Muscle layer of duodenum (tissue), 2 donors: ENCODE results near the gene COL24A1.
"Not testable (repeated sequence)": the region's sequence is repeated elsewhere in the genome, so short reads cannot be mapped to it uniquely, and the experiment has no call there.

Source experiments
- H3K27ac ChIP-seq: one replicate; pipeline ENCODE4 v1.7.0; 2013; ENCODE audit warnings: mild to moderate bottlenecking, low read length
- H3K27me3 ChIP-seq: one replicate; pipeline ENCODE4 v1.7.0; 2013; ENCODE audit warnings: low read depth, mild to moderate bottlenecking, control low read depth, low read length
- H3K36me3 ChIP-seq, 2 donors: one replicate each; pipeline ENCODE4 v1.7.0; 2013; ENCODE audit warnings: low read length in 2 of 2, control low read depth in 1 of 2, mild to moderate bottlenecking in 1 of 2; ENCODE audit not compliant: insufficient read depth in 2 of 2, control insufficient read depth in 1 of 2
- H3K4me1 ChIP-seq, 2 donors: one replicate each; pipeline ENCODE4 v1.7.0; 2013; ENCODE audit warnings: low read length in 2 of 2, mild to moderate bottlenecking in 2 of 2, control low read depth in 1 of 2, moderate library complexity in 1 of 2; ENCODE audit not compliant: insufficient read depth in 2 of 2, control insufficient read depth in 1 of 2
- H3K4me3 ChIP-seq, 2 donors: one replicate each; pipeline ENCODE4 v1.7.0; 2013; ENCODE audit warnings: low read length in 2 of 2, low read depth in 1 of 2, mild to moderate bottlenecking in 1 of 2
- H3K9me3 ChIP-seq, 2 donors: one replicate each; pipeline ENCODE4 v1.7.0; 2013; ENCODE audit warnings: low read length in 2 of 2, control low read depth in 1 of 2, mild to moderate bottlenecking in 1 of 2; ENCODE audit not compliant: control insufficient read depth in 1 of 2
- donor health status: healthy.

COL24A1 gene

DNA sequence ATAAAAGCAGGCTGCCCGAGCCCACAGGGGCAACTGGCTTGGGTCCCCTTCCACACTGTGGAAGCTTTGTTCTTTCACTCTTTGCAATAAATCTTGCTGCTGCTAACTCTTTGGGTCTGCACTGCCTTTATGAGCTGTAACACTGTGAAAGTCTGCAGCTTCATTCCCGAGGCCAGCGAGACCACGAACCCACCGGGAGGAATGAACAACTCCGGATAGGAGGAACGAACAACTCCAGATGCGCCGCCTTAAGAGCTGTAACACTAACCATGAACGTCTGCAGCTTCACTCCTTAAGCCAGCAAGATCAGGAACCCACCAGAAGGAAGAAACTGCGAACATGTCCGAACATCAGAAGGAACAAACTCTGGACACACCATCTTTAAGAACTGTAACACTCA lies 45.0 kb downstream of the COL24A1 start:
- H3K36me3 ChIP-seq, H3K4me3 ChIP-seq, H3K9me3 ChIP-seq, H3K27me3 ChIP-seq, H3K27ac ChIP-seq, H3K4me1 ChIP-seq: not testable (repeated sequence)

DNA sequence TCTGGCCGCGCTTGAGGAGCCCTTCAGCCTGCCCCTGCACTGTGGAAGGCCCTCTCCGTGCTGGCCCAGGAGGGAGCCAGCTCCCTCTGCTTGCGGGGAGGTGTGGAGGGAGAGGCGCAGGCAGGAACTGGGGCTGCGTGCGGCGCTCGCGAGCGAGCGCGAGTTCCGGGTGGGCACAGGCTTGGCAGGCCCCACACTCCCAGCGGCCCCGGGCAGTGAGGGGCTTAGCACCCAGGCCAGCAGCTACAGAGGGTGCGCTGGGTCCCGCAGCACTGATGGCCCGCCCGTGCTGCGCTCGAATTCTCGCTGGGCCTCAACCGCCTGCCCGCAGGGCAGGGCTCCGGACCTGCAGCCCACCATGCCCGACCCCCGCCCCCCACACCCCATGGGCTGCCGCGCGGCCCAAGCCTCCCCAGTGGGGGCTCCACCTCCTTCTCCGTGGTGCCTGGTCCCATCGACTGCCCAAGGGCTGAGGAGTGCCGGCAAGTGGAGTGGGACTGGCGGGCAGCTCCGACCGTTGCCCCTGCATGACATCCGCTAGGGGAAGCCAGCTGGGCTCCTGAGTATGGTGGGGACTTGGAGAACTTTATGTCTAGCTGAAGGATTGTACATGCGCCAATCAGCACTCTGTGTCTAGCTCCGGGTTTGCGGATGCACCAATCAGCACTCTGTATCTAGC lies 46.0 kb downstream of the COL24A1 start:
- Histone ChIP-seq H3K27me3 (no peaks in the 10 kb centered on the region), H3K36me3 (peaks cover 0 to 5% of the 10 kb centered on the region in 2 donors), H3K4me1 (peaks cover 0 to 8% of the 10 kb centered on the region in 2 donors), H3K27ac (no peak overlapping the region), H3K4me3 (no peak overlapping the region), H3K9me3 (no peaks in the 10 kb centered on the region)

DNA sequence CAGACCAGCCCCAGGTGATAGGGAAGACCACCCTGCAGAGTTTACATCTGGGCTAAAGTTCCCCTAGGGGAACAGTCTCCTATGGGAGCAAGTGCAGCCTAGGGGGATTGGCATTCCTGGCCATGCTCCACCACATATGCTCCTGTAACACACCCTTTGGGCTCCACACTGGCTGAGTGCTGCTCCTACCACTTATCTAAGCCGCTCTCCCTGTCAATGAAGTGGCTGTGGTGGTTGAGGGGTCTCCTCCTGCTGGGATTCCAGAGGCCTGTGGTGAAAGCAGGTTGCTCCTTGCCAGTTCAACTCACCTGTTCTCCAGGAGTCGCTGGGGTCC lies 51.1 kb downstream of the COL24A1 start:
- no peaks in the 10 kb centered on the region for H3K9me3 ChIP-seq
- no peaks in the 10 kb centered on the region for H3K27me3 ChIP-seq
- H3K36me3 ChIP-seq = peaks cover 0 to 5% of the 10 kb centered on the region in 2 donors
- H3K4me3 ChIP-seq = no peak overlapping the region
- no peak overlapping the region for H3K27ac ChIP-seq
- H3K4me1 ChIP-seq = no peaks in the 10 kb centered on the region

DNA sequence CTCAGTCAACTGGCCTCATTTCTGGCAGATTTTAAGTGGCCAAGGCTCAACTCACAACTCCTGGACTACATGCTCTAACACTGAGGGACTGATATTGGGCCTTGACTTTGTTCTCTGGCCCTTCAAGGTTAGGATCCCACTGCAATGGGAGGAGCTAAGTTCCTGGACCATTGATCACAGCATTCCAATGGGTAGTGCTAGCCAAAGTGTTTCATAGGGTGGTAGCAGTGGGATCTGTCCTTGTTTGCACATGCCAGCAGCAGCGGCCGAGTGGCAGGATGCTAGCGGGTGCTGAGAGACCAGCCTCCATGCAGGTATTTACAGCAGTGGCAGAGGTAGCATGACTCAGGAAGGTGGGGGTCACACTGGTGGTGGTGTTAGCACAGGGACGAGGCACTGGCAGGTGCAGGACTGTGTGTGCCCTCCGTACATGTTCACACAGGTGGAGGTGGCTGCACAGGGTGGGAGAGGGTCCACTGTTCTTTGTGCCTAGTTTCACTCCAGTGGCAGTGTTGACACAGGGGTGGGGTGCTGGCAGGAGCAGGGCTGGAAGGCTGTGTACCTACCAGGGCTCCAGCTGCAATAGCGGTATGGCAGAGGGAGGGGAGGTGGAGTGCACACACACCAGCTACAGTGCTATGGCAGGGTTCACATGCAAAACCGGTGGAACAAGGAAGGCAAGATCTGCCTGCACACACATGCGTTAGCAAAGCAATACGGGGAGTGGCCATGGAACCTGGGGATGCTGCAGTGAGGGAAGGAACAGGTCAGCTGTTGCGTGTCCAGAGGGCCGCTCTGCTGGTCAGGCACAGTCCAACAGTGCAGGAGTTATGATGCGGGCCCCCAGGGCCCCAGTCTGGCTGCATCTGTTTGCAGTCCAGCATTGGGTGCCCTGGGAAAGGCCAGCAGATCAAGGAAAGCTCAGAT lies 51.7 kb downstream of the COL24A1 start:
- no peaks in the 10 kb centered on the region for H3K9me3 ChIP-seq
- H3K27ac ChIP-seq = no peak overlapping the region
- peaks cover 0 to 5% of the 10 kb centered on the region in 2 donors for H3K36me3 ChIP-seq
- H3K27me3 ChIP-seq = no peaks in the 10 kb centered on the region
- H3K4me1 ChIP-seq = no peaks in the 10 kb centered on the region
- H3K4me3 ChIP-seq = no peak overlapping the region

DNA sequence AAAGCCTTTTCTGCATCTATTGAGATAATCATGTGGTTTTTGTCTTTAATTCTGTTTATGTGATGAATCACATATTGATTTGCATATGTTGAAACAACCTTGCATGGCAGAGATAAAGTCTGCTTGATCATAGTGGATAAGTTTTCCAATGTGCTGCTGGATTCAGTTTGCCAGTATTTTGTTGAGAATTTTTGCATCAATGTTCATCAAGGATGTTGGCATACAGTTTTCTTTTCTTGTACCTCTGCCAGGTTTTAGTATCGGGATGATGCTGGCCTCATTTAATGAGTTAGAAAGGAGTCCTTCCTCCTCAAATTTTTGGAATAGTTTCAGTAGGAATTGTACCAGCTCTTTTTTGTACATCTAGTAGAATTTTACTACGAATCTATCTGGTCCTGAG lies 55.0 kb downstream of the COL24A1 start:
- H3K36me3 ChIP-seq = peaks cover 0 to 5% of the 10 kb centered on the region in 2 donors
- H3K4me3 ChIP-seq = no peak overlapping the region
- no peaks in the 10 kb centered on the region for H3K9me3 ChIP-seq
- H3K4me1 ChIP-seq = no peaks in the 10 kb centered on the region
- no peak overlapping the region for H3K27ac ChIP-seq
- no peaks in the 10 kb centered on the region for H3K27me3 ChIP-seq

DNA sequence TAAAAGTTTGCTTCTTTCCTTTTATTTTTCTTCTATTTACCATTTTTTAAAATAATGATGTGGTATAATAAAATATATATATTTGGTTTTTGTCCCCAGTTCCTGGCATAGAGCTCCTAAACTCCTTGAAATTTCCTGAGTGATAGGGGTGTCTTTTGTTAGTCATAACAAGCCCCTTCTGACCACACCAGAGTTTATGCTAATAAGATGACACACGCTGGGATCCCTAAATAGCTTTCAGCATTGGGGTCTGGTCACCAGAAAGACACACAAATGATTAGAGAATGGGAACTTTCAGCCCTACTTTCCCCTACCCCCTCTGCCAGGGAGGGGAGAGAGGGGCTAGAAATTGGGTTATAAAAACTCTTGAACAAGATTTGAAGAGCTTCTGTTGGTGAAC lies 56.2 kb downstream of the COL24A1 start:
- Histone ChIP-seq H3K27ac (no peak overlapping the region), H3K9me3 (no peaks in the 10 kb centered on the region), H3K27me3 (no peaks in the 10 kb centered on the region)

DNA sequence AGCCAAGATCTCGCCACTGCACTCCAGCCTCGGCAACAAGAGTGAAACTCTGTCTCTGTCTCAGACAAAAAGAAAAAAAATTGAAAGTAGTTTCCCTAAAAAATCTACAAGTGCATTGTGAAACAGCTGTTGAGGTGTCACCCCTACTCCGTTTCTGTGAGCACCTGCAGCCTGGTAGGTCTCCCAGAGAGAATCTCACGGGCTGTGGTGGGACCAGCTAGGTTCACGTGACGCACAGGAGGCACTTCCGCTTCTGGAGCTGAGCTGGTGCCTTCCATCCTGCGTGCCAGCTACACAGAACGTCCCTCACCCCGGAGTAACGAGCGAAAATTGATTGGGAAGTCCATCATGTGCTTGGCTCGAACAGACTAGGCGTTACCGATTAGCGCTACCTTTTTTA lies 66.8 kb downstream of the COL24A1 start:
- H3K4me1 ChIP-seq = no peaks in the 10 kb centered on the region
- H3K9me3 ChIP-seq = peaks cover 0 to 2% of the 10 kb centered on the region in 2 donors
- no peaks in the 10 kb centered on the region for H3K27me3 ChIP-seq
- no peak overlapping the region for H3K4me3 ChIP-seq
- H3K36me3 ChIP-seq = no peaks in the 10 kb centered on the region
- H3K27ac ChIP-seq = no peak overlapping the region

More for the DNA sequence above, 56.2 kb downstream of the COL24A1 start:
- Histone ChIP-seq H3K4me1 (no peaks in the 10 kb centered on the region), H3K36me3 (peaks cover 0 to 5% of the 10 kb centered on the region in 2 donors), H3K4me3 (no peak overlapping the region)

DNA sequence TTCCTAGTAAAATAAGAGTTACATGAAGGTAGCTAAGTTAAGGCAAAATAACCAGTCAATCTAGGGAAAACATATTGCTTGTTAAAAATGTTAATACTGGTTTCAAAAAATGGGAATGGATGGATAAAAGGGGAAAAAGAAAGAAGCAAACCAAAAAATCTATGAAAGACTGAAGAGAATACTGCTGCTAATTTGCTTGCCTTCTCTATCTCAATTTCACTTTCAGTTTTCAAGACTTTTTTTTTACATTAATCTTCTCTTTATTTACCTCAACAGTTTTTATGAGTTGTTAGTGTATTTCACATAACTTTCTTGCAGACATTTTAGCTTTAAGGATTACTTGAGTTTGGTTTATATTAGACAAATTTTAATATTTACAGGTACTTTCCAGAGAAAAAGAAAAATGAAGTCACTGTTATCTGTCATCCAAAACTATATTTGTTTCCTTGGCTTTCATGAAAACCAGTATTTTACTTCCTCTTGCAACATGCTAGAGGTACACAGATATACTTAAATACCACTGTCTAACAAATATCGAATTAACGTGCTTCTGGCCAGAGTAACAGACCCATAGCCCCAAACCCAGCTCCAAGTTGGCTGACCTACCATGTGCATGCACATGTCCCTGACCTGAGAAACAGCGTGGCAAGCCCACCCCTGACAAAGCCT lies 70.7 kb downstream of the COL24A1 start:
- no peaks in the 10 kb centered on the region for H3K4me1 ChIP-seq
- no peaks in the 10 kb centered on the region for H3K36me3 ChIP-seq
- no peaks in the 10 kb centered on the region for H3K27me3 ChIP-seq
- H3K27ac ChIP-seq = no peak overlapping the region
- H3K4me3 ChIP-seq = no peak overlapping the region
- H3K9me3 ChIP-seq = no peaks in the 10 kb centered on the region

DNA sequence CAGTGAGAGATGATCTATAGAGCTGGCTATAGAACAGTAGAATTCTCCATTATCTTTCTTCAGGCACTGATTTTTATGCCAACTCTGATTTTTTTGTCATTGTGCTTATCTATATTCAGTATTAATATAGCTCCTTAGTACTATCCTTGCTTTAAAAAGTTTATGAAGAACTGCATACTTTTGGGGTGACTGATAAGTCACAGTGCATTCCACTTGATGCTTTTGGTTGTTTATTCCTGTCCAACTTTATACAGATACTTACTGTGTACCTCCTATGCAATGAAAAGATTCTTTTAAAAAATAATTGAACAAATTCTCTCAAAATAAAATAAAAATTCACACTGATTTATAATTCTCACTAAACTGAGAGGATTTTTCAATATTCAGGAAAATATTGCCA lies 71.6 kb downstream of the COL24A1 start:
- no peaks in the 10 kb centered on the region for H3K4me1 ChIP-seq
- no peak overlapping the region for H3K27ac ChIP-seq
- no peaks in the 10 kb centered on the region for H3K27me3 ChIP-seq
- H3K9me3 ChIP-seq = no peaks in the 10 kb centered on the region
- no peaks in the 10 kb centered on the region for H3K36me3 ChIP-seq
- no peak overlapping the region for H3K4me3 ChIP-seq

DNA sequence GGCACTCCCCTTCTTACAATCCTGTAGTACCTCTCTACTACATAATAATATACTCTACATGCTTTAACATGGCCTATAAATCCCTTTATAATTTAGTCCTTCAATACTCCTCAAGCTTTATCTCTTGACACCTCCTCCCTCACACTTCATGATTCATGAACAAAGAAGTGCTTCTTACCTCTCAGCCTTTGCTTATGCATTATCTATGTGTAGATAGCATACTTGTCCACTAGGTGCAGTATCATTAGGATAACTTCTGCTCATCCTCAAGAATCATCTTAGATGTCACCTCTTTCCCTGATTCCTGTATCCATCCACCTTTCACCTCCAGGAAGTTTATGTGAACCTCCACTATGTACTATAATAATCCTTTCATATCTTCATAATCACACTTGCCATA lies 74.4 kb downstream of the COL24A1 start:
- Histone ChIP-seq H3K9me3 (peaks cover 0 to 3% of the 10 kb centered on the region in 2 donors), H3K4me3 (no peak overlapping the region), H3K27me3 (no peaks in the 10 kb centered on the region), H3K27ac (no peak overlapping the region), H3K36me3 (no peaks in the 10 kb centered on the region), H3K4me1 (no peaks in the 10 kb centered on the region)

DNA sequence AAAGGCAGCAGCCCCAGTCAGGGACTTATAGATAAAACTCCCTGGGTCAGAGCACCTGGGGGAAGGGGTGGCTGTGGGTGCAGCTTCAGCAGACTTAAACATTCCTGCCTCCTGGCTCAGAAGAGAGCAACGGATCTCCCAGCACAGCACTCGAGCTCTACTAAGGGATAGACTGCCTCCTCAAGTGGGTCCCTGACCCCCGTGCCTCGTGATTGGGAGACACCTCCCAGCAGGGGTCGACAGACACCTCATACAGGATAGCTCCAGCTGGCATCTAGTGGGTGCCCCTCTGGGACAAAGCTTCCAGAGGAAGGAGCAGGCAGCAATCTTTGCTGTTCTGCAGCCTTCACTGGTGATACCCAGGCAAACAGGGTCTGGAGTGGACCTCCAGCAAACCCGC lies 84.1 kb downstream of the COL24A1 start:
- not testable (repeated sequence) for H3K27me3 ChIP-seq, H3K27ac ChIP-seq, H3K9me3 ChIP-seq, H3K4me1 ChIP-seq, H3K36me3 ChIP-seq, H3K4me3 ChIP-seq
